Measurements from ENCODE around the gene SLC46A3. TPM values are rescaled to one million over a fixed set of nuclear protein-coding genes. Genes with fewer than 3 reads are reported as not detected.
A peak's percentile ranks its signal among the peaks of the same experiment; 100 is the strongest.

SLC46A3 gene
- total RNA-seq, 1 donor from 2014 or later = 3.4 TPM

- DNase-seq (ENCODE audit: low read depth) = no peak
- Histone ChIP-seq H3K4me3 (ENCODE audit: low read depth, low read length) (no peak overlapping the region), H3K36me3 (ENCODE audit: control insufficient read depth, insufficient read depth, low read length) (no peaks in the 10 kb centered on the region), H3K27me3 (ENCODE audit: control insufficient read depth, insufficient read depth, low read length) (no peaks in the 10 kb centered on the region)
- TF ChIP-seq, protein P1, sequence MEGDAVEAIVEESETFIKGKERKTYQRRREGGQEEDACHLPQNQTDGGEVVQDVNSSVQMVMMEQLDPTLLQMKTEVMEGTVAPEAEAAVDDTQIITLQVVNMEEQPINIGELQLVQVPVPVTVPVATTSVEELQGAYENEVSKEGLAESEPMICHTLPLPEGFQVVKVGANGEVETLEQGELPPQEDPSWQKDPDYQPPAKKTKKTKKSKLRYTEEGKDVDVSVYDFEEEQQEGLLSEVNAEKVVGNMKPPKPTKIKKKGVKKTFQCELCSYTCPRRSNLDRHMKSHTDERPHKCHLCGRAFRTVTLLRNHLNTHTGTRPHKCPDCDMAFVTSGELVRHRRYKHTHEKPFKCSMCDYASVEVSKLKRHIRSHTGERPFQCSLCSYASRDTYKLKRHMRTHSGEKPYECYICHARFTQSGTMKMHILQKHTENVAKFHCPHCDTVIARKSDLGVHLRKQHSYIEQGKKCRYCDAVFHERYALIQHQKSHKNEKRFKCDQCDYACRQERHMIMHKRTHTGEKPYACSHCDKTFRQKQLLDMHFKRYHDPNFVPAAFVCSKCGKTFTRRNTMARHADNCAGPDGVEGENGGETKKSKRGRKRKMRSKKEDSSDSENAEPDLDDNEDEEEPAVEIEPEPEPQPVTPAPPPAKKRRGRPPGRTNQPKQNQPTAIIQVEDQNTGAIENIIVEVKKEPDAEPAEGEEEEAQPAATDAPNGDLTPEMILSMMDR (IDR thresholded peaks at IDR 0.05; ENCODE audit: insufficient read depth, low read length, poor library complexity, severe bottlenecking) = no peak
These were observed 9.9 kb upstream of the SLC46A3 start for GRCh38 chr13:28728642-28729041.

DNA sequence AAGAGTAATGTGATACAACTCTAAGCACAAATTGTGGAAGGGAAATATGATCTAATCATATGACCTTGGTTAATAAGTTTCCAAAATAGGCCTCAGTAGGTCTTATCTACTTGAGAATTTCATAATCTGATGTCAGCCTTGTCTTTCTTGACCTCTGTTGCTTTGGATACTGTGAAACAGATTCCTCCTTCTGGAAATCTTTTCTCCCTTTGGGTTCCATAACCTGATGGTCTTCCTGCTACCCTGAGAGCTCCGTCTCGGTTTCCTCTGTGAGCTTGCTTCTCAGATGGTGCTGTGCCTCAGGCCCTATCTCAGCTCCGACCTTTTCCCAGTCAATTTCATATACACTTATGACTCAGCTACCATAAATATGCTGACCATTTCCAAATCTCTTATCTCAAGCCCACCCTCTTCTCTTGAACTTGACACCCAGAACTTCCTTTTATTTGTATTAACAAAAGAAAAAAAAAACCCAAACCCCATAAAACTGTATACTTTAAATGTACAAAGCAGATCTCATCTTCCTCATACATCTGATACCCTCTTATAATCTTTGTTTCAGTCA, 6.4 kb upstream of the SLC46A3 start:
- no peaks in the 10 kb centered on the region for H3K36me3 ChIP-seq (ENCODE audit: control insufficient read depth, insufficient read depth, low read length)
- TF ChIP-seq, protein P1 (IDR thresholded peaks at IDR 0.05; ENCODE audit: insufficient read depth, low read length, poor library complexity, severe bottlenecking) = no peak
- H3K27me3 ChIP-seq (ENCODE audit: control insufficient read depth, insufficient read depth, low read length) = no peaks in the 10 kb centered on the region
- no peak for DNase-seq (ENCODE audit: low read depth)
- H3K4me3 ChIP-seq (ENCODE audit: low read depth, low read length) = no peak overlapping the region

DNA sequence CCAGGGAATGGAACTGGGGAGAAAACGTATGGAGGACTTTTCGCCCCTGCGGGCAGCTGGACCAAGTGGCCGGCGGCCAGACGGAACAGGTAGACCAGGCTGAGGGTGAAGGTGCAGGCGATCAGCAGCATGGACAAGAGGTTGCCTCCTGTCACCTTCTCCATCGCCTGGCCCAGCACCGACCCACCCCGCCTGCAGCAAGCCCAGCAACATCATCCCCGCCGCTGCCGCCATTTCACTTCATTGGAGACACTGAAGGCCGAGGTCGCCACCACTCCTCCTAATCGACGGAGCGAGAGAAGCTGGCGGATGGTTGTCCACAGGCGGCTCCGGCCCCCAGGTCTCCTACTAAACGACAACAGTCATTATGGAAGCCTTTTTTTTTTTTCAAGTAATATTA, 5.0 kb upstream of the SLC46A3 start:
- Histone ChIP-seq H3K4me3 (ENCODE audit: low read depth, low read length) (no peak overlapping the region), H3K27me3 (ENCODE audit: control insufficient read depth, insufficient read depth, low read length) (no peaks in the 10 kb centered on the region), H3K36me3 (ENCODE audit: control insufficient read depth, insufficient read depth, low read length) (no peaks in the 10 kb centered on the region)
- TF ChIP-seq, protein P1 (IDR thresholded peaks at IDR 0.05; ENCODE audit: insufficient read depth, low read length, poor library complexity, severe bottlenecking) = no peak
- no peak for DNase-seq (ENCODE audit: low read depth)

DNA sequence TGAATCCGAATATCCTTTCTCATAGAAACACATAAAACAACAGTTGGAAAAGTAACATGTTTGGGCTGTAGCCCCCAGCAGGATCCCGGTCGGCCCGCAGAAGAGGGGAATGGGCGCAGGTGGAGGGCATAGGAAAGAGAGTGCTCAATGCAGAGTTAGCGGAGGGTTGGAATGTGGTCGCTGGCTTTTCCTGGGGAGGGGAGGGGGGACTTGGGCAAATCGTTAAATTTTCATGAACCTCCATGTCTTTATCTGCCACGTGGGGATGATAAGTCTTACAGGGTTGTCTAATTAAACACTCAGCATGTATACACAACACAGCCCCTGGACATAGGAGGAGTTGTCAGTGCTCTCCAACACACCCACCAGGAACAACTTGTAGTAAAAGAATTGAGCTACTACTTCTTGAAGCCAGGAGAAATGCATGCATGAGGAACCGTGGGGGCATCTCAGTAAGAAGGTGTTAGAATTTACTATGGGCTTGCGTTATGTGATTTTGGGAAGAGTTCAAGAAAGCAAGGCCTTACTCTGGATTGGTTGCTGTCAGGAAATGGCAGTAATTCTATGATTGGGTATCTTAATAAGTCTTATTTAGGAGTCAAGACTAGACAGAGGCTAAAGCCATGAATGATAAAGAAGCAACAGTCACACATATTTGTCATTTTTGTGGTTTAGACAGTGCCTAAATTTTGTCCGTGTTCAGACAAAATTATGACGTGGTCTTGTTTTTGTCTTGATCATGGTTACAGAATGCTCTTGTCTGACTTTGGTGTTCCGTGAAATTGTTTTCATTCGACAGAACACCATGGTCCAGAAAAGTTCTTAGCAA, 671 bp upstream of the SLC46A3 start:
- no peak for DNase-seq (ENCODE audit: low read depth)
- TF ChIP-seq, protein P1 (IDR thresholded peaks at IDR 0.05; ENCODE audit: insufficient read depth, low read length, poor library complexity, severe bottlenecking) = no peak
- peak overlapping the region; percentile 73 for H3K4me3 ChIP-seq (ENCODE audit: low read depth, low read length)
- no peaks in the 10 kb centered on the region for H3K36me3 ChIP-seq (ENCODE audit: control insufficient read depth, insufficient read depth, low read length)
- no peaks in the 10 kb centered on the region for H3K27me3 ChIP-seq (ENCODE audit: control insufficient read depth, insufficient read depth, low read length)

DNA sequence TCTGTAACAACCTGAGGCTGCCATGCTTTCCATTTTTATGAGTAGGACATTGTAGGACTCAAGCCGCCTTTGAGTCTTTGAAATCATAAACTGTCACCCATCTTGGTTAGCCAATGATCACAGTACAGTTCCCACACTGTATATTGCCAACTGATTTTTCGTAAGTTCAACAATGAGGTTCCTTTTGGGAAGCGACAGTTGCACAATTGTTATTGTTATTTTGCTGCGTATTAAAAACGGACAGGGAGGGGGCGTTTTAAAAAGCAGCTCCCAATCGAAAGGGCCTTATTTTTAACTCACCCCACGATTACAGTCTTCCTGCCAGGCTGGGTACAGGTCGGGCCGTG, 601 bp downstream of the SLC46A3 start:
- no peak for DNase-seq (ENCODE audit: low read depth)
- TF ChIP-seq, protein P1 (IDR thresholded peaks at IDR 0.05; ENCODE audit: insufficient read depth, low read length, poor library complexity, severe bottlenecking) = no peak
- Histone ChIP-seq H3K4me3 (ENCODE audit: low read depth, low read length) (peak overlapping the region; percentile 73), H3K27me3 (ENCODE audit: control insufficient read depth, insufficient read depth, low read length) (no peaks in the 10 kb centered on the region), H3K36me3 (ENCODE audit: control insufficient read depth, insufficient read depth, low read length) (no peaks in the 10 kb centered on the region)

Data from kidney epithelial cell (primary cell).